Measurements from ENCODE around the gene SHROOM3.

SHROOM3 gene

DNA sequence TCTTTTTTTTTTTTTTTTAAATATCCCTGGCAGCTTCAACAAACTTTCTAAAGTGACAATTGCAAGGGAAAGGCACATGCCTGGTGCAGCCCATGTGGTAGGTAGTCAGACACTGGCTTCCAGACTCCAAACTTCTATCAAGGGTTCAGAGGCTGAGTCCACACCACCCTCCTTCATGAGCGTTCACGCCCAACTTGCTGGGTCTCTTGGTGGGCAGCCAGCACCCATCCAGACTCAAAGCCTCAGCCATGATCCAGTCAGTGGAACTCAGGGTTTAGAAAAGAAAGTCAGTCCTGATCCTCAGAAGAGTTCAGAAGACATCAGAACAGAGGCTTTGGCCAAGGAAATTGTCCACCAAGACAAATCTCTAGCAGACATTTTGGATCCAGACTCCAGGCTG lies 321.4 kb downstream of the SHROOM3 start:
- no peak for TF ChIP-seq ZFX (IDR thresholded peaks at IDR 0.05; ENCODE audit: borderline replicate concordance)
- TF ChIP-seq, protein P1, sequence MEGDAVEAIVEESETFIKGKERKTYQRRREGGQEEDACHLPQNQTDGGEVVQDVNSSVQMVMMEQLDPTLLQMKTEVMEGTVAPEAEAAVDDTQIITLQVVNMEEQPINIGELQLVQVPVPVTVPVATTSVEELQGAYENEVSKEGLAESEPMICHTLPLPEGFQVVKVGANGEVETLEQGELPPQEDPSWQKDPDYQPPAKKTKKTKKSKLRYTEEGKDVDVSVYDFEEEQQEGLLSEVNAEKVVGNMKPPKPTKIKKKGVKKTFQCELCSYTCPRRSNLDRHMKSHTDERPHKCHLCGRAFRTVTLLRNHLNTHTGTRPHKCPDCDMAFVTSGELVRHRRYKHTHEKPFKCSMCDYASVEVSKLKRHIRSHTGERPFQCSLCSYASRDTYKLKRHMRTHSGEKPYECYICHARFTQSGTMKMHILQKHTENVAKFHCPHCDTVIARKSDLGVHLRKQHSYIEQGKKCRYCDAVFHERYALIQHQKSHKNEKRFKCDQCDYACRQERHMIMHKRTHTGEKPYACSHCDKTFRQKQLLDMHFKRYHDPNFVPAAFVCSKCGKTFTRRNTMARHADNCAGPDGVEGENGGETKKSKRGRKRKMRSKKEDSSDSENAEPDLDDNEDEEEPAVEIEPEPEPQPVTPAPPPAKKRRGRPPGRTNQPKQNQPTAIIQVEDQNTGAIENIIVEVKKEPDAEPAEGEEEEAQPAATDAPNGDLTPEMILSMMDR (IDR thresholded peaks at IDR 0.05), result no peak
- no peak overlapping the region for H3K27ac ChIP-seq

DNA sequence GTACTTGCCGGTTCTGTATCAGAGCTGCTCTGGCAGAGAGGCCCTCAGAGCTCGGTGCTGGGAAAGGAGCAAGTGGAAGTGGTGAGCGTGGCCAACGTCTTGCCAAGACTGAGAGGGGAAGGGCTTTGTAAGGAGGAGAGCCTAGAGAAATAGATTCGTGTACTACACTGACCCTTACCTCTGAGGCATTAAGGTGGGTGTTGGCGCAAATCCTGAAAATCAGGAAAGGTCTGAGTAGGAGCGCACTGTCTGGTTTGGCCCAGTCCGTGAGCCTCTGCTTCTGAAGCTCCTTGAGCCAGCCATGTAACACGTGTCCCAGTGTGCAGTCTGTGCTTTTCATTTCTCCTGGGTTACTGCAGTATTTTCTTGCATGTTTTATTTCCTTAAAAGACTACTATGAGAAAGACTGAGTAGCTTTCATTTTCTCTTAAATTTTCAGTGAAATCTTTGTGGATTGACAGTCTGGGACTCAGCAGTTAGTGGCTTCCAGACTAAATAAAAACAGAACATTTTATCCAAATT lies 322.4 kb downstream of the SHROOM3 start:
- TF ChIP-seq ZFX (IDR thresholded peaks at IDR 0.05; ENCODE audit: borderline replicate concordance), result no peak
- TF ChIP-seq, protein P1 (IDR thresholded peaks at IDR 0.05), result no peak
- no peak overlapping the region for H3K27ac ChIP-seq

DNA sequence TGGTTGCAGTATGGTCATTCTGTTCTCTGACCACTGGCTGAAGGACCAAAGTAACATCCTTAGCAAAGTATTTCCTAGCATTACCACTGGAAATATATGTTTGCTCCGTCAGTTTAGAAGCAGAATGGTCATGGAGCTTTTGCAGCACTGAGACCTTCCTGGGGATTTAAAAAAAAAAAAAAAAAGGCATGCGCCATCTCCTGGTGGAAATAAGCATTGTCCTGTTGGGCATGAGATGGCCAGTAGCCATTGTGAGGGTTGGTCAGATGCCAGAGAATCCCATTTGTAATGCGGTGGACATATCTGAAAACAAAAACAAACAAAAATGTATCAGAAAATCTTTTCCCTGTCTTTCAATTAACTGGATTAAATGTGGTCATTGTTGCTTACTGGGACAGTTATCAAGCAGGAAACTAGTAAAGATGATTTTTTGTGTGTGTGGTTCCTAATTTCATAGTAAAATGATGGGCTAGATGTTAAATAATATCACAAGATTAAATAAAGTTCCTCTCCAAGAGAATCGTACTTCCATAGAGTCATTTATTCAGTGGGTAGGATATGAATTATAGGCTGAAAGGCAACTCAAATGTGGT lies 323.4 kb downstream of the SHROOM3 start:
- no peak for TF ChIP-seq ZFX (IDR thresholded peaks at IDR 0.05; ENCODE audit: borderline replicate concordance)
- TF ChIP-seq, protein P1 (IDR thresholded peaks at IDR 0.05), result peak; percentile 89
- H3K27ac ChIP-seq, result no peak overlapping the region

DNA sequence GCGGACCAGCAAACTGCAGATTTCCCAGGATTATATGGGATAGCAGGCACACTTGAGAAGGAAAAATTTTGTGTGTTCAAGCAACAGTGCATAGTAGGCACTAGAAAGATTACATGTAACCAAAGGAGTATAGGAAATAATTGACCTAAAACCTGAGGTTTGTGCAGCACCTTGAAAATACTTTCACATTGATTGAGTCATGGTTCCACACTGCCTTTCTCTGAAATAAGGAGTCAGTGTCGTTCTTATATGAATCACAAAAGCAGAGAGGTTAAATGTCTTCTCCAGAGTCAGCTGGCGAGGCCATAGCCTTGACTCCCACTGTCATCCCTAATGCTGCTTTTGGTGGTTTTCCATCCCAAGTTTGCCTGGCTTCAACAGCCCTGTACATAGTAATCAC lies 324.0 kb downstream of the SHROOM3 start:
- H3K27ac ChIP-seq, result no peak overlapping the region
- no peak for TF ChIP-seq ZFX (IDR thresholded peaks at IDR 0.05; ENCODE audit: borderline replicate concordance)
- TF ChIP-seq, protein P1 (IDR thresholded peaks at IDR 0.05), result no peak

DNA sequence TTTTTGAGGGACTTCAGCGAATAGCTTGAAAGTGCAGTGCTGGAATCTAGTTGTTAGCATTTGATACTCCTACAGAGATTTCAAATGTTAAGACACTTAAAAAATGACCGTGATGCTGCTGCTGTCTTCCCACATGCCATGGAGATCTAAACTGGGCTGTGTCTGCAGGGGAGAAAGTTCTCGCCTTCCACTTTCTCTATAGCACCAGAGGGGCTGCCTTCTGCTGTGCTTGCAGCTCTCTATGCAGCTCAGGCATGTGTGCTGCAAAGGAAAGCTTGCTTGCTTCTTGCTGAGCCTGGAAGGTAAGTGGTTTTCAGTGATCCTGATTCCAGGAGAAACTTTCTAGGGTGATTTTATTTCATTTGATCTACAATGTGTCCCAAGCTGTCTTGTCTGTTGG lies 325.2 kb downstream of the SHROOM3 start:
- TF ChIP-seq, protein P1 (IDR thresholded peaks at IDR 0.05), result no peak
- TF ChIP-seq ZFX (IDR thresholded peaks at IDR 0.05; ENCODE audit: borderline replicate concordance), result no peak
- H3K27ac ChIP-seq, result no peak overlapping the region

DNA sequence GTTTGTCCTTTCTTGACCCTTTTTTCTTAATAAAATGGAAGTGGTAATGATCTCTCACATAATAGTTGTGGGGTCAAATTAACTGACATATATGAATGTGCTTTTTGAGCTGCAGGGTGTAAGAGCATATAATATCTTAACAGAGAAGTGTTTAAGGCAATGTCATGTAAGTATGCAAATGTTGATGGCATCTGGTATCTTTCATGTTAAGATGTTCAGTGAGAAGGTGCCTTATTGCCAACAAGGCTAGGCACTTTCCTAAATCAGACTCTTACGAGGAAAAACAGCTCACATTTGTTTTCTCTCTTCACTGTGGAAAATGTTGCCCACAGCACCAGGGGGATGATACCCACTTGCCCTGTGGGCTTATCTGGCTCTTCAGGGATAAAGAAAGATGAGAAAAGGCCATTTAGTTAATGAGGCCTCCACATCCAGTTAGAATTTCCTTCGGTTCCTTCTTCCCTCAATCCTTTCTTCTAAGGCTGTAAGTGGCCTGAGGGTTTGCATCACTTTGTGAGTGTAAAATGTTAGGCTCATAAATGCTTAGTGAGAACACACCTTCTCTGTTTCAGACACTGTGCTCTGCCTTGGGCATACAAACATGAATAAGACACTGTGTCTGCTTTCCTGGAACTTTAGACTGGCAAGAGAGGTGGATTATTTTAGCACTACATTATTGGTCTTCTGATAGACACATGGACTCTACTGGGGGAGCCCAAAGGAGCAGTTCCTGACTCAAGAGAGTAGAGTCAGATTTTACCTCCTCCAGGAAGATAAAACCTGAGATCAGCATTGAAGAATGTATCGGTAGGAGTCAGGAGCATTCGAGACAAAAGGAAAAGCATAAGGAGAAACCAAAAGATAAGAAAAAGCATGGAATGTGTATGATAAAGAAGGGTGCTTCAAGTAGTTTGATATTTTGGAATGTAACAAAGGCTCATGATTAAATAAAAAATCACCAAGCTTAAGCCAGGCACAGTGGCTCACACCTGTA lies 327.4 kb downstream of the SHROOM3 start:
- H3K27ac ChIP-seq, result no peak overlapping the region
- TF ChIP-seq ZFX (IDR thresholded peaks at IDR 0.05; ENCODE audit: borderline replicate concordance), result no peak
- TF ChIP-seq, protein P1 (IDR thresholded peaks at IDR 0.05), result no peak
